SIG-M5 treated with dmso at 0.1 percent for 504 hours (cell line): ENCODE measurements around the gene CHAC2.
"Not testable (repeated sequence)": the region's sequence is repeated elsewhere in the genome, so short reads cannot be mapped to it uniquely, and the experiment has no call there.

Experiments
- DNase-seq: peaks from one replicate; lab custom pipeline; 2025; ENCODE audit not compliant: unreplicated experiment; lab: John Stamatoyannopoulos, UW

Gene CHAC2

DNA sequence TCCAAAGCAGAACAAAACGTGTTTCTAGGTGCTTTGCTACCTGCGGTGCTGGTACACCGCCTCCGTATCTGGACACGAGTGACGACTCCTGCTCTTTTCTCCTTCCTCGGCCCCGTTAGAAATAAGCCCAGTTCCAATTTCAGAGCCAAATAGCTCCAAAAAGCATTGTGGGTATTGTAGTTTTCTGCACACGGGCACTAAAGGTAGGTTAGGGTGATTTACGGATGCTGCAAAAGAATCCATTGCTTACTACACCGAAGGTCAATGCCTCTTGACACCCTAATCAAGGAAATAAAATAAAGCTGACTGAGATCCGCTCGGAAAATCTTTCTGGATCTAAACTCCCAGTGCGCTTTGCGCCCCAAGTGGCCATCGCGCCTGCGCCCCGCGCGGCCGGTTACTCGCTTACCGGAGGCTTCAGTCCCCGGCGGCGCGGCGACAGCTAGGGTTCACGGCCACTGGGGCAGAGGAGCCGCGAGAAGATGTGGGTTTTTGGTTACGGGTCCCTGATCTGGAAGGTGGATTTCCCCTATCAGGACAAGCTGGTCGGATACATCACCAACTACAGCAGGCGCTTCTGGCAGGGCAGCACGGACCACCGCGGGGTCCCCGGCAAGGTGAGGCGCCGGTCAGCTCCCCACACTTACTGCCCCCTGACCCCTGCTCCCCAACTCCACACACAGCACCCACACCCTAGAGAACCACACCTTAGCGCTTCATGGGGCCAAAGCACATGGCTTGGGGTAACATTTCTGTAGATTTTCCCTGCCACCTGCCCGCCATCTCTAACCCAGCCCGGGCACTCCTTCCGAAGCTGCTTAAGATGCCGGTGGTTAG, at the start of gene CHAC2:
Gene CHAC2 (plus strand): TSS at position 400 of the 837 bp plus-strand sequence. CDS start 83 bp downstream, at position 483.
- DNase-seq = peak; percentile 86

DNA sequence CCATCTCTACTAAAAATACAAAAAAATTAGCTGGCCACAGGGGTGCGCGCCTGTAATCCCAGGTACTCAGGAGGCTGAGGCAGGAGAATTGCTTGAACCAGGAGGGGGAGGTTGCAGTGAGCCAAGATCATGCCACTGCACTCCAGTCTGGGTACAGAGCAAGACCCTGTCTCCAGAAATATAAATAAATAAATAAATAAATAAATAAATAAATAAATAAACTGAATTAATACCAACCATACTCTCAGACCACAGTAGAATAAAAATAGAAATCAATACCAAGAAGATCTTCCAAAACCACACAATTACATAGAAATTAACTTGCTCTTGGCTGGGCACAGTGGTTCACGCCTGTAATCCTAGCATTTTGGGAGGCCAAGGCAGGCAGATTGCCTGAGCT, 46.7 kb upstream of the CHAC2 start:
- not testable (repeated sequence) for DNase-seq

DNA sequence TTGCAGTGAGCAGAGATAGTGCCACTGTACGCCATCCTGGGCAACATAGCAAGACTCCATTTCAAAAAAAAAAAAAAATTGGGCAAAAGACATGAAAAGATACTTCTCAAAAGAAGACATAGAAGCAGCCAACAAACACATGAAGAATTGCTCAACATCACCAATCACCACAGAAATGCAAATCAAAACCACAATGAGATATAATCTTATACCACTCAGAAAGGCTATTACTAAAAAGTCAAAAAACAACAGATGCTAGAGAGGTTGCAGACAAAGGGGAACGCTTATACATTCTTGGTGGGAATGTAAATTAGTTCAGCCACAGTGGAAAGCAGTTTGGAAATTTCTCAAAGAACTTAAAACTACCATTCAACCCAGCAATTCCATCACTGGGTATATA, 43.1 kb upstream of the CHAC2 start:
- DNase-seq = no peak

DNA sequence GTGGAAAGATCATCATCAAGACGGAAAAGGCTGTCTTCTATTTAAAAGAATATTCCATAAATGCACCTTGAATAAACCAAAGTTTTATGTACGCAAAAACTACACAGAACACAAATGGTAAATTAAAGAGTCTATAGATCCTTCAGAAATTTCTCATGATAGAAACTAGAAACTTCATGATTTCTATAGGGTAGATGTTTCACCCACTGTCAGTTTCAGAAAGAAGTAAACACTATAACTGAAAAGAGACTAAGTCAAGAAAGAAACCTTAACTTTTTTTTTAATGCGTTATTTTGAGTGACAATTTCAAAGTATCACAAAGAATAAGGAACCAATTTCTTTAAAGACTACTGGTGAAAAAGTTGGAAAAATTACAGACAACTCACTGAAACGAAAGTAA, 41.9 kb upstream of the CHAC2 start:
- no peak for DNase-seq

DNA sequence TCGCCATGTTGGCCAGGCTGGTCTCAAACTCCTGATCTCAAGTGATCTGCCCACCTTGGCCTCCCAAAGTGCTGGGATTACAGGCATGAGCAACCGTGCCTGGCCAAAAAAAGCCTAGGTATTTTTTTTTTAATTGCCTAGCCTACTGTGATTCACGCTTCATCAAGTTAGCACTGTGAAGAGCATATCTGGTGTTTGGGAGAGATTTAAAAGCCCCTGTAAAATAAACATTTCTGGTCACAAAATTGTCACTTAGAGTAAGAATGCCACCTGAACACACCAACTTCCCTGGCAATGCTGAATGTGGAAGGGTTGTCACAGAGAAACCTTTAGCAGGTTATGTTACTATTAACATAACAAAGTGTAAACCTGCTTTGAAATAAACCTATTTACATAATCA, 39.7 kb upstream of the CHAC2 start:
- no peak for DNase-seq

DNA sequence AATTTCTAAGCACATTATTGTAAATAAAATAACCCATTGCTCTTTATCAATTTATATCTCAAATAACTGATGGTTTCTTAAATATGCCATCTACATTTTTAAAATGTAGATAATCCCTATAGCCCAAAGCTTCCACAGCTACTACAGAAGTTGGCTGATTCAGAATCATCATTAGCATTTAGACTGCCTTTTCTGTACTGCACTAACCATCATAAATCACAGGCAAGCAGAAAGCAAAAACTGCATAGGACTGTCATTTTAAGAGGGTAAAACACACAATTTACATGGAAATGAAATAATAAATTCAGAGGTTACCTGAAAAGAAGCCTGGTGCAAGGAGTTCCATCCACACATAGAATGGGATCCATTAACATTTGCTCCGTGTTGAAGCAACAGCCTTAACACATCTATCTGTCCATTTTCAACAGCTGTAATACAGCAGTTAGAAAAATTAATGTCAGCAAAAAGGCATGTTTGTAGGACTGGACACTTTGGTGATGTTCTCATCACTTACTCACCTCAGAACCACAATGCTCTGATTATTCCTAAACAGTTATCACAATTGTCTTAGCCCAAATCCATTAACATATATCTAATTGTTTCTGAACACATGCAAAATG, 38.4 kb upstream of the CHAC2 start:
- no peak for DNase-seq

DNA sequence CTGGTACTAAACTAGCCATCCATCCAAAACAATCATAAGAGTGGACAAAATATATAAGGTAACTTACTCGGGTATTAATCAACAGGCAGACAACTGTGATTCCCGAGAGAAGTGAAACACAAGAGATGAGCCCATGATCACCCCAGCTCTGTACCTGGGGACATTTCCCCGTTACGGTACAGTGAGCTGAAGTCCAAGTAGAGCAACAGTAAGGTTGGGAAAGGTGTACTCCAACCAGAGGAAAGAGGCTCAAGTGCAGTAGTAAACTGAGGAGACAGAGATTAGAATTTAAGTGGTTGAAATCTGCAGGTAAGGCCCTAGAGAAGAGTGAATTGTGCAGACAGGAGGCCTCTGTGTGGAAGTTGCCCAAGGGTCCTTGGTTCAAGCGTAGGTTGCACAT, 30.5 kb upstream of the CHAC2 start:
- DNase-seq = no peak

DNA sequence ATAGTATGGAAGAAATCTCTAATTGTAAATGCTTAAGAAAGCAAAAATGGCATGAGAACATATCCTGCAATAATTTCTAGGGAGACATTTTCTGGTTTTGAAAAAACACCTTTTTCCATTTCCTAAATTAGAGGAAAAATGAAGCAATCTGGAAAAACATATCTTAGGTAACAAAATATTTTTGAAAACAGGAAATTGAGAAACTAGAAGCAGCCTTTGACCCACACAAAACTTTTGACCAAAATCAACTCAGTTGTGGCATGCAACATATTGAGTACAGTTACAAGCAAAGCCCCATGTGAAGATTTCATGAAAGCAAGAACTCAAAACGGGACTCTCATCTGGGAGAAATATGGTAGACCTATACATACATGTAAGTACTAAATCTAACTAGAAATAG, 28.6 kb upstream of the CHAC2 start:
- DNase-seq = no peak

DNA sequence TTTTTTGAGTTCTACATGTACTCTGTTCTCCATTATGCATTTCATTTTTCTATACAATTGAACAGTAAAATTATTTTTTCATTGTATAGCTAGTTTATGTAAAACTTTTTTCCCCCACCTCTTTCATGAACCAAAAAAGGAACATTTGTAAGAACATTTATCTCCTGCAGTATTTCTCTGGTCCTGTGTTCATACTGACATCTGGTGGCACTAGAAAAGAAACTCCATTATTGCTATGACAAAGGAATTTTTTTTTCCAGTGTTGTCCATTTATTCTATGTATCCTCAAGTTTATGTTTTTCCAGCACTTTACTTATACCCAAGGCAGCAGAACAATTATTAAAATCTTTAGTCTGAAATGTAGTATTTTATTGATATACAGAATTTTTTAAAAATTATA, 27.4 kb upstream of the CHAC2 start:
- peak; percentile 13 for DNase-seq

DNA sequence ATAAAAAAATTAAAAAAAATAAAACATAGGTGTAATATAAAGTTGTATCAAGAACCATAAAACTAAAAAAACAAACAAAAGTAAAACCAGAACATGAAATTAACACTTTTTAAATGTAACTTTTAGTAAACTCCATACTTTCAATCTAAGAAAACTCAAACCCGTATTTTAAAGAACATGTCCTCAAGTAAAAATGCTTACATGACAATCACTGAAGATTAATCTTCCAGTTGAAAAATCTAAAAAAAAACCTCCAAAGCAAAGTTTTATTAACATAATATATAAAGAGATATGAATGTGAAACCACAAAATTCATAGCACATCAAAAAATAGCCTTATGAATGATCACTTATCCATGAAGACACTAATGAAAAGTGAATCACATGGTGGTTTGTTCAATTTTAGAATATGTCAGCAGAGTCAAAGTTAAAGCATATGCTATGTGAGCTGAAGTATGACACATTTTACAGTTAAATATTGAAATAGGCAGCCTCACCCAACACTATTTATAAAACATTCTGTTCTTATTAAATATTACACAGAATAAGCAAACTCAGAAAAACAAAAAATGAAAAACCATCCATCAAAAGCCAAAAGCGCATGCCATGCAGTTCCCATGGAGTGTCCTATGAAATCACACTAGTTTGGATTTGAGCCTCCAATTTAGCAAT, 23.1 kb upstream of the CHAC2 start:
- DNase-seq = no peak

DNA sequence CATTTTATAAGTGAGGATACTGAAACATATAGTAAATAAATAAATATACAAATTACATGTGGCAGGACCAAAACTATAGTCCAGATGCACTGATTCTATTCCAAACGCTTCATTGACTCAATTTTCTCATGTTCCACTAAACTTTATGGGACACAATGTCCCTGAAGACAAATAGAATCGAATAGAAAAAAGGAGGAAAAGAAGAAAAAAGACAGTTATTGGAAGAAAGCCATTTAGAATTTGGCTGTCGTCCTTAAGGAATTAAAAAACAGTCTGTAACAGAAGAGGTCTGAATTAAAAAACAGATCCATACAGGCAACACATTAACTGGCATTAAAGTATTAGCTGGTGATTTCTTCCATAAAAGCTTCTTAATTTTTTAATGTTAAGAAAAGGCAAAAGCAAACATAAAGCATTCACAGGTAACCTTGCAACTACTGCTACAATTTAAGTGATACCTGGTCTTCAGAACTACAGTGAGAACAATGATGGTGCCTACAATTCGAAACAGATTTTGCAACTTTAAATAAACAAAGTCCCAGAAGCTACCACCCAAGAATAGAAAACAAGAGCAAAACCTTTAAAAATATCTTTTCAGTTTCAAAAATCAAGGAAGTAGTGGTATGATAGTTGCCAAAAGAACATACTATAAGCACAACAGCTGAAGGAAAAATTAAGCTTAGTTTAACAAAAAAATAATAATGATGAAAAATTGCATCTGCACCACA, 17.4 kb upstream of the CHAC2 start:
- DNase-seq = no peak

DNA sequence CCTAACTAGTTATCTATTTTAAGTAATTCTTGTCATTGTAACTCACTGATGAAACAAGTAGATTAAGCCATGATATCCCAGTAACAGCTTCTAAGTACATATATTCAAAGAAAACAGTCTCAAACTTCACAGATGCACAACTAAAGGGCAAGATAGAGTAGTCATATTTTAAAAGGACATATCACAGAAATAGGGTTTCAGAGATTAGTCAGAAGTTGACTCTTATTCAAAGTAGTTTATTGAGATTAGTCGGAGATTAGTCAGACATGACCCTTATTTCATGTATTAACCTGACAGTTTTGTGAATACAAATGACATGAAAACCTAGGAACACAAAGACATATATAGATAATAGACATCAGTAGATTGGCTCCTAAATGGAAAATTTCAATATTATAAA, 15.9 kb upstream of the CHAC2 start:
- no peak for DNase-seq

DNA sequence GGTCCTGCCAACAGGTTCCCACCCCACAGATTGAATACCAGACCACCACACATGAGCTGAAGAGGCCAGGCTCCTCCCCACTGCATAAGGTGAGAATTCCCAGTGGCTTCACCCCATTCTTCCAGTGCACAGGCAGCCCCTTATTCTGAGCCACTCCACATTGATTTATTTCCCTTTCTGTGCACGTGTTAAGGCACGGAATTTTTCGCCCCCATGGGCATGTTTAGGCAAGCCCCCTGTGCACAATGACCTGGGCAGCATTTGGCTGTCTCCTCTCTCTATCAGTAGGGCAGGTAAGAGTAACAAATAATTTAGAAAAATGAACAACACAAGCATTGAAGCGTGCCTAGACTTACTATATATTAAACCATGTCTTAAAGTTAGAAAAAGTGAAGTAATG, 15.2 kb upstream of the CHAC2 start:
- no peak for DNase-seq

DNA sequence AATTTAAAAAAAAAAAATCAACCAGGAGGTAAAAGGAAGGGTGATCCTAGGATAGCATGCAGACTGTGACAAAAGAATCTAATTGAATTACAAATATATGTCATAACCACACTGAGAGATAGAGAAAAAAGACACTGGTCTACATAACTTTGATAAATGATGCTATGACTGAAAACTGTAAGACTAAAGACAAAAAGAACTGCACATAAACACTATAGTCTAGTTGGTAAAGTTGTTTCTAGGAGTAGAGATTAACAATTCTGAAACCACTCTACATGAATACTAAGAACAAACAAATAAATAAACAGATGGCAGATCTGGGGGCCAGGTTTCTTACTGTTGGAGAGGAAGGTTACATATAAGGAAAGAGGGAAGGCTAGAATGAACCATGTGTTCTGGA, 14.6 kb upstream of the CHAC2 start:
- no peak for DNase-seq

DNA sequence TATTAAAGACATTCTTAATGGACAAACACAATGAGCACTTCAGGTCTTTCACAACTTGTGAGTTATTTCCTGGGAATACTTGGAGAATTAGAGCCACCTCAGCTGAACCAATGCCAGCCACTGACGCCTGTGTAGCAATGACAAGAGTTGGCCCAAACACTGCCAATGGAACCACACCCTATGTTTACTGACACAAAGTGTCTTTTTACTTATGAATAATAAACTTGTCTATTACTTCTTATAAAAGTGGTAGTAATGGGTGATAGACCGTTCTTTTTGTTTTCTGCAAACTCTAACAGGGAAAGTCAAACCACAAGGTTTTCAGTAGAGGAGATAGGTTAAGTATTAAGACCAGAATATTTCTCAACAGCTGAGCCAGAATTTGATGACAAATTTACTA, 12.5 kb upstream of the CHAC2 start:
- no peak for DNase-seq

DNA sequence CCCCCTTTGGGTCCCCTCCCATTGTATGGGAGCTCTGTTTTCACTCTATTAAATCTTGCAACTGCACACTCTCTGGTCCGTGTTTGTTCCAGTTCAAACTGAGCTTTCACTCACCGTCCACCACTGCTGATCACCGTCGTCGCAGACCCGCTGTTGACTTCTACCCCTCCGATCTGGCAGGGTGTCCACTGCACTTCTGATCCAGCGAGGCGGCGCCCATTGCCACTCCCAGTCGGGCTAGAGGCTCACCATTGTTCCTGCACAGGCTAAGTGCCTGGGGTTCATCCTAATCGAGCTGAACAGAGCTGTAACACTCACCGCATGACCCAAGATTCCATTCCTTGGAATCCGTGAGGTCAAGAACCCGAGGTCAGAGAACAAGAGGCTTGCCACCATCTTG, 11.0 kb upstream of the CHAC2 start:
- DNase-seq = no peak

DNA sequence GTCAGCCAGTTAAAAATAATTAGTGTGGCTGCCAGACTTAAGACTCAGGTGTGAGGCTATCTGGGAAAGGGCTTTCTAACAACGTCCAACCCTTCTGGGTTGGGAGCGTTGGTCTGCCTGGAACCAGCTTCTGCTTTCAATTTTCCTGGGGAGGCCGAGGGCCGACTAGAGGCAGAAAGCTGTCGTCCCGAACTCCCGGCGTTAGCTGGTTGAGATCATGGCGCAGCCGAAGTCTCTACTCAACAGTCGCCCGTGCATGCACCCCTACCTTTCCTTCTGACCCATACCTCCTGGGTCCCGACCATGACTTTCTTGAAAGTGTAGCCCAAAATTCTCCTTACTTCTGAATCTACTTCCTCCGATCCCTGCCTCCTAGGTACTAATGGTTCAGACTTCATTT, 10.4 kb upstream of the CHAC2 start:
- not testable (repeated sequence) for DNase-seq

DNA sequence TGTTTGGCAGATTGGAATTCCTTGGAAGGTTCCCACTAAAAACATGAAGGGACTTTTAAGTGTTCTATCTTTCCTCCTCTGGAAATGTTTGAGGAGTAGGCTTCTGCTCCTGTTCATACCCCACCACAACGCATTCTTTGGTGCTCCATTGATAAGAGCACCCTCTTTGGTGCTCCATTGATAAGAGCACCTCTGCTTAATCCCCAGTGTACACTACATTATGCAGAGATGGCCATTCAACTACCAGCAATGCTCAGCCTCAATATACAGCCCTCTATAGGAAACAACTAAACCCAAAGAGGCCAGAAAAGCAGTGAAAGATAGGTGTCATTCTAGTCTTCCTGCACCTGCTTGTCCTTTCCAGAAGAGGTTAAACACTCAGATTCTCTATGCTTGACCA, 1.8 kb upstream of the CHAC2 start:
- DNase-seq = no peak

DNA sequence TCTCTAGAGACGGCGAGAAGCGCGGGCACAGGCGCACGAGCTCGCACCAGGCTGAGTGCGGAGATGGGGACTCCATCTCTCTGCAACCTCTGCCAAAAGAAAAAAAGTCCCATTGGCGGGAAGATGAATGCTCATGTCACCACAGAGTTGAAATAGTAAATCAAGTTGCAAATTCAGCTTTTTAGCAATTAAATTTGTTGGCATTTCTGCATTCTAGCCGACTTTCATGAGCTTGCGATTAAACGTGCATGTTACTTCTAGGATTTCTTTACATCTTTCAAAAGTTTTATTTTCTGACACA, 588 bp downstream of the CHAC2 start:
- DNase-seq = no peak

DNA sequence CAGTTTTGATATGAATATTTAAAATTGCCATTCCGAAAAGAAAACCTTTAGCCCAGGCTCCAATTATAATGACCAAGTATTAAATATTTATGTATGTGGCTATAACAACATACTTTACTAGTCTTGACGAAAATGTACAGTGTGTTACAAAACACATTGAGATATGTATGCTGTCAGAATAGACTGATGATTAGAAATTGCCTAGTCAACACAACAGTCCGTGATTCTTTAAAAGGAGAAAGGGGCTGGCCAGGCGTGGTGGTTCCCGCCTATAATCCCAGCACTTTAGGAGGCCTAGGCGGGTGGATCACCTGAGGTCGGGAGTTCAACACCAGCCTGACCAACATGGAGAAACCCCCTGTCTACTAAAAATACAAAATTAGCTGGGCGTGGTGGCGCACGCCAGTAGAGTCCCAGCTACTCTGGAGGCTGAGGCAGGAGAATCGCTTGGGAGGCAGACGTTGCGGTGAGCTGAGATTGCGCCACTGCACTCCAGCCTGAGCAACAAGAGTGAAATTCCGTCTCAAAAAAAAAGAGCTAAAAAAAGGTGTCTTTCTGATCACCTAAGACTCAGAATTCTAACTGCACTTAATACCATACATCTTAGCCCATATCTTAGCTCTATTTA, 1.8 kb downstream of the CHAC2 start:
- DNase-seq = no peak

DNA sequence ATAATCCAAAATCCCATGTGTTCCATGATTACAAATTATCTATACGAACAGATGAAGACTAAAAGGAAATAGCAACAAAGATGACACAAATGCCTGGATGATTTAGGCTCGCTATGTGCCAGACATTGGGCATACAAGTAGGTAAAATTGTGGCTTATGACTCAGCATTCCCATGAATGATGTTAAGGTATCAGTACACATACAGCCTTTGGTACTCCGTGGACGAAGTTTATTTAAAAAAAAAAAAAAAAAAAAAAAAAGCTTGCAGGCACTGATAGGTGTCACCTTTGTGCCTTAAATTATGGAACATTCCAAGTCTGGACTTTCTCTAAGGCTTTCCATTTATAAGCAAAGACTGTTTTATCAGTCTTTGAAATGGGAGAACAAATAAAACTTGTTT, 2.7 kb downstream of the CHAC2 start:
- no peak for DNase-seq
